ENCODE results near the gene PBX3. TPM values are rescaled to one million over a fixed set of nuclear protein-coding genes. Genes with fewer than 3 reads are reported as not detected.
A peak's percentile ranks its signal among the peaks of the same experiment; 100 is the strongest.

PBX3 gene
- total RNA-seq, 1 donor from 2014 or later = 48.6 TPM

- TF ChIP-seq, protein P1, sequence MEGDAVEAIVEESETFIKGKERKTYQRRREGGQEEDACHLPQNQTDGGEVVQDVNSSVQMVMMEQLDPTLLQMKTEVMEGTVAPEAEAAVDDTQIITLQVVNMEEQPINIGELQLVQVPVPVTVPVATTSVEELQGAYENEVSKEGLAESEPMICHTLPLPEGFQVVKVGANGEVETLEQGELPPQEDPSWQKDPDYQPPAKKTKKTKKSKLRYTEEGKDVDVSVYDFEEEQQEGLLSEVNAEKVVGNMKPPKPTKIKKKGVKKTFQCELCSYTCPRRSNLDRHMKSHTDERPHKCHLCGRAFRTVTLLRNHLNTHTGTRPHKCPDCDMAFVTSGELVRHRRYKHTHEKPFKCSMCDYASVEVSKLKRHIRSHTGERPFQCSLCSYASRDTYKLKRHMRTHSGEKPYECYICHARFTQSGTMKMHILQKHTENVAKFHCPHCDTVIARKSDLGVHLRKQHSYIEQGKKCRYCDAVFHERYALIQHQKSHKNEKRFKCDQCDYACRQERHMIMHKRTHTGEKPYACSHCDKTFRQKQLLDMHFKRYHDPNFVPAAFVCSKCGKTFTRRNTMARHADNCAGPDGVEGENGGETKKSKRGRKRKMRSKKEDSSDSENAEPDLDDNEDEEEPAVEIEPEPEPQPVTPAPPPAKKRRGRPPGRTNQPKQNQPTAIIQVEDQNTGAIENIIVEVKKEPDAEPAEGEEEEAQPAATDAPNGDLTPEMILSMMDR (IDR thresholded peaks at IDR 0.05) = no peak
- no peak for ATAC-seq
- intact Hi-C loops (cut with DNase I) = no loop called here
Observed at GRCh38 chr9:125996791-125997190, 249.6 kb downstream of the PBX3 start.

DNA sequence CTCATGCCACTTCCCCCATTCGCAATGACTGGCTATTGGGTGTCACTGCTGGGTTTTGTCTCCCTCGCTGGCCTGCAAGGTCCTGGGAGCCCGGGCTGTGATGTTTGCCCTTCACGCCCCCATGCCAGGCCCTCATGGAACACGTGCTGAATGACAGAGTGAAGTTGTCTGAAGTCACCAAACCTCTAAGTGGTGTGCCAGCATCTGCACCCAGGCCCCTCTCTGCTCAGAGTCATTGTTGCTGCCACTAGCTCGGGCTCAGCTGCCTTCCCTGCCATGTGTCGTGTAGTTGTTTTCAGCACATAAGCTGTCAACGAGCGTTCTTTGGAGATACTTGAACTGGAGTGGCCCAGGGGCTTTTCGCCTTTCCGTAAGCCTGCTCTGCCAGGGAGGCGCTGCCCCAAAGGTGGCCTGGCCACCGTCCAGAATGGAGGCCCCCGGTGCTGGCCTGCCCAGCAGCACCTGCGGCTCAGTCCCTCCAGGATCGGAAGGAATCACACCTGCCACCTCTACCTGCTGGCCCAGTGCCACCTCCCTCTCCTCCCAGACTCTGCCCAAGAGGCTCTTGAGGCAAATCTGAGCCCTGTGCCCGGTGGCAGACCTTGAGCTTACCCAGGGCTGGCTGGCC lies 250.1 kb downstream of the PBX3 start:
- no peak overlapping the region for H3K27ac ChIP-seq
- TF ChIP-seq, protein P1 (IDR thresholded peaks at IDR 0.05) = no peak
- DNase-seq (peak; percentile 84), ATAC-seq (peak; percentile 66)
- H3K9me3 ChIP-seq = no peaks in the 10 kb centered on the region
- H3K27me3 ChIP-seq = no peaks in the 10 kb centered on the region
- no peak overlapping the region for H3K4me3 ChIP-seq
- no peaks in the 10 kb centered on the region for H3K4me1 ChIP-seq
- no peaks in the 10 kb centered on the region for H3K36me3 ChIP-seq
- intact Hi-C loops (cut with DNase I) = no loop called here

More at GRCh38 chr9:125996791-125997190, 249.6 kb downstream of the PBX3 start:
- Histone ChIP-seq H3K27me3 (no peaks in the 10 kb centered on the region), H3K9me3 (no peaks in the 10 kb centered on the region), H3K4me3 (no peak overlapping the region), H3K4me1 (no peaks in the 10 kb centered on the region), H3K36me3 (no peaks in the 10 kb centered on the region), H3K27ac (no peak overlapping the region)
- peak; percentile 54 for DNase-seq

- ATAC-seq (no peak), DNase-seq (peak; percentile 44)
- no peaks in the 10 kb centered on the region for H3K9me3 ChIP-seq
- H3K4me3 ChIP-seq = no peak overlapping the region
- TF ChIP-seq, protein P1 (IDR thresholded peaks at IDR 0.05) = no peak
- no peaks in the 10 kb centered on the region for H3K36me3 ChIP-seq
- intact Hi-C loops (cut with DNase I) = no loop called here
- H3K27ac ChIP-seq = no peak overlapping the region
- no peaks in the 10 kb centered on the region for H3K4me1 ChIP-seq
- no peaks in the 10 kb centered on the region for H3K27me3 ChIP-seq
Observed at GRCh38 chr9:125998837-125999503, 251.8 kb downstream of the PBX3 start.

DNA sequence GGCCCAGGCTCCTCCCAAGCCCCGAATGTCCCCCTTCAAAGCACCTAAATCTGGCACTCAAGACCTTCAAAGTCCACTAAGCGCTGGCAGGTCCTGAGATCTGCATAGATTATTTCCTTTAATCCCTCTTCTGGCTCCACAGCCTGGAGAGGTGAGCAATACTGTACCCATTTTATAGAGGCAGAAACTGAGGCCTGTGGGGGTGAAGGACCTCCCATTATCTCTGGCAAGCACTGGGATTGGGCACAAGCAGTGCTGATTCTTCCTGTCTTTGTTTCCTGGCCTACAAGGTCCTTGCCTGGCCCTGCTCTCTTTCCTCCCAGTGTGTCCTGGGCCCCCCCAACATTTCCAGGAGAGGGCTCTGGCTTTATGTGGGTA lies 252.3 kb downstream of the PBX3 start:
- H3K4me1 ChIP-seq = no peaks in the 10 kb centered on the region
- no peak for ATAC-seq
- no peaks in the 10 kb centered on the region for H3K9me3 ChIP-seq
- intact Hi-C loops (cut with DNase I) = no loop called here
- DNase-seq = no peak
- H3K27ac ChIP-seq = no peak overlapping the region
- no peaks in the 10 kb centered on the region for H3K27me3 ChIP-seq
- H3K4me3 ChIP-seq = no peak overlapping the region
- H3K36me3 ChIP-seq = no peaks in the 10 kb centered on the region
- TF ChIP-seq, protein P1 (IDR thresholded peaks at IDR 0.05) = no peak

DNA sequence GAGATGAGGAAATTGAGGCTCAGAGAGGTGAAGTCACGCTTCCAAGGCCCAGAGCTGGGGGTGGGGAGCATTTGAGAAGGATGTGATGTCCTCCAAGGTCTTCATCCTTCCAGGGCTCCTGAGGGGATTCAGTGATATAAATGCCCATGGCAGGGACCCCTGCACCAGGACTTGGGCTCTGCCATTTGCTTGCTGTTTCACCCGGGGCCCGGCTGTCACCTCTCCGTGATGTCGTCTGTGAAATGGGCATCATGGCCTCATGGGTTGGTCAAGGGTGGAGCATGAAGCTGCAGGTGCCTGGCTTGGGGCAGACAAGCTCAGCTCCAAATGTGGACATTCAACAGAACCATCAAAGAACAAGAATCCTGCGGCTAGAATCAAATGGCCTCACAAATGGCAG lies 253.1 kb downstream of the PBX3 start:
- H3K4me1 ChIP-seq = no peaks in the 10 kb centered on the region
- H3K27ac ChIP-seq = no peak overlapping the region
- DNase-seq (peak; percentile 26), ATAC-seq (no peak)
- H3K9me3 ChIP-seq = no peaks in the 10 kb centered on the region
- no peaks in the 10 kb centered on the region for H3K27me3 ChIP-seq
- intact Hi-C loops (cut with DNase I) = no loop called here
- H3K4me3 ChIP-seq = no peak overlapping the region
- TF ChIP-seq, protein P1 (IDR thresholded peaks at IDR 0.05) = no peak
- no peaks in the 10 kb centered on the region for H3K36me3 ChIP-seq

All from upper lobe of right lung (tissue), 1 donor.